Esophagus squamous epithelium (tissue), 4 donors: Measurements from ENCODE around the gene CCBE1.

Experiments used
- CTCF ChIP-seq, 6 experiments: fragments of 450-650 bp in 4 of 6; fragments of 200-600 bp in 2 of 6; sonication (generic) in 2 of 6; IDR thresholded peaks; one replicate each; pipeline ENCODE4 v1.5.1; 2016 to 2019; ENCODE audit warnings: antibody characterized with exemption in 6 of 6, mild to moderate bottlenecking in 4 of 6, moderate library complexity in 4 of 6
- POLR2A ChIP-seq, 4 donors: fragments of 450-650 bp; IDR thresholded peaks; one replicate each; pipeline ENCODE4 v1.6.1; 2017; ENCODE audit warnings: antibody characterized with exemption in 4 of 4, mild to moderate bottlenecking in 4 of 4, moderate library complexity in 3 of 4

- TF ChIP-seq CTCF (IDR thresholded peaks at IDR 0.05) = no peak
- no peak for TF ChIP-seq POLR2A (IDR thresholded peaks at IDR 0.05)
Observed at GRCh38 chr18:59613903-59614302, 83.3 kb downstream of the CCBE1 start.
